Stimulated activated CD8-positive, alpha-beta memory T cell treated with anti-CD3 and anti-CD28 coated beads, Interleukin-4, amount 100 ng/mL, for 24 hours (primary cell): ENCODE data around the gene ZBTB26.
"Not testable (repeated sequence)": the region's sequence is repeated elsewhere in the genome, so short reads cannot be mapped to it uniquely, and the experiment has no call there.

Experiments used
- DNase-seq: peaks from one replicate; pipeline ENCODE4 v3.0.0-alpha.2; 2020; ENCODE audit warnings: low read depth

ZBTB26 gene

DNA sequence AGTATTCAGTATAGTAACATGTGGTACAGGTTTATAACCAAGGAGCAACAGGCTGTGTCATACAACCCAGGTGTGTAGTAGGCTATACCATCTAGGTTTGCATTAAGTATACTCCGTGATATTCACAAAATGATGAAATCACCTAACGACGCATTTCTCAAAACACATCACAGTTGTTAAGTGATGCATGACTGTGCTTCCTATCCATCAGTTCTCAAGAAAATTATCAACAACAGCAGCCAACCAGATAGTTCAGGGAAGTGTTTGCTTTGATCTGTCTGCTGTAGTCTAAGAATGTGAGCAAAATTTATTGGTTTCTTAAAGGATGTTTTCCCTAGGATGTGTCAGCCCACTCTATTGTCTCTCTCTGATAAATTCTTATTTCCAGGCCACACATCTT lies 7.4 kb downstream of the ZBTB26 start:
- no peak for DNase-seq

GRCh38 chr9:122922713-122923112 lies 8.6 kb downstream of the ZBTB26 start:
- no peak for DNase-seq

DNA sequence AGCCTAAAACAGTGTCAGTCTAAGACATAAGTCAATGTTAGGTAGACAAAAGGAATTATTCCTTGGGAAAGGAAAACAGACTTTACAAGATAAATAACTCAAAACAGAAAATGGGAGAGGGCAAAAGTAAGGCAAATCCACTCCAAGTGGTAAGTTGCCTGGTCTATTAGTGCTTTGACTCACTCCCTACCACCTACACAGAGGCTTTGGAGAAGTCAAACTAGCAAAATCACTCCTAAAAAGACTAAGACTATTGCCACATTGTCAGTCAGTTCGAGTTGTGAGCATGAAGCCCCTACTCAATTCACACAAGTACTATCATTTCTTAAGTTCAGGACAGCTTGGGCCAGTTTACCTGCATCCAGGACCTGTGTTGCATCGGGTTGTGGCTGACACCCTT lies 13.0 kb downstream of the ZBTB26 start:
- DNase-seq: no peak

DNA sequence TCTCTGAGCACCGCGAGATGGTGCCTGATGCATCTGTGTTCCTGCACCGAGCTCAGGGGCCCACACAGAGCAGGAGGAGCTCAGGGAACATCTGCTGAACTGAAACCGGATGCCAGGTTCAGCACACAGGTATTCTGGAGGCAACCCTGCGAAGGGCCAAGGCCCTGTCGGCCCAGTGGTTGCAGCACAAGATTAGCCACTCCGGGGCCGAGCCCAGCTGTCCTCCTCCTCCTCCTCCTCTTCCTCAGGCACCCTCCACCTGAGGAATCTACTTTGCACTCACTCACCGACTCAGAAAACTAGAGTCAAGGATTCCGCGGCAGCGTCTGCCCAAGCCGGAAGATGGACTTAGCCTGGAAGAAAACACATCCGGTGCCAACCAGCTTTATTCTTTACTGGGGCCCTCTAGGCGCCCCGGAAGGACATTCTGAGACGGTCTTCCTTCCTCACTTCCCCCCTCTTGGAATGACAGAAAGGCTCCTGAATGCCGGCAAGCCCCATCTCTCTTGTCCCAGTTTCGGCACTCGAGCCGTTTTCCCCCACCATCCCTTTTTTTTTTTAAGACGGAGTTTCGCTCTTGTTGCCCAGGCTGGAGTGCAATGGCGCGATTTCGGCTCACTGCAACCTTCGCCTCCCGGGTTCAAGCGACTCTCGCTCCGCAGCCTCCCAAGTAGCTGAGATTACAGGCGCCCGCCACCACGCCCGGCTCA lies 18.2 kb downstream of the ZBTB26 start, which contains the start of gene ZBTB6:
ZBTB6 (minus strand) TSS at position 360 of the 710 bp plus-strand sequence. CDS start 1,251 bp downstream, outside the sequence.
- DNase-seq: peak; percentile 38

DNA sequence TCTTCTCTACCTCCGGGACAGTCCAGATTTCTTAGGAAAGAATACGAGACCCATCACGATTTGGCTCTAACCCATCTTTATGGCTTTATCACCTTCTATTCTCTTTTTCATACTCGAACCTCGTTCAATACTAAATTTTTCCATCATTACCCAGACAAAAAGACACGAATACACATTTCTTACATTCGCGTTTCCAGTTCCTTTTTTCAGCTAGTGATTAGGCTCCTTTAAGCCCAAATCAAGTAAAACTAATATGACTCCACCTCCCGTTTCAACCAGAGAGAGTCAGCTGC lies 18.7 kb downstream of the ZBTB26 start:
- no peak for DNase-seq

GRCh38 chr9:122906122-122906521 lies 25.2 kb downstream of the ZBTB26 start:
- not testable (repeated sequence) for DNase-seq

DNA sequence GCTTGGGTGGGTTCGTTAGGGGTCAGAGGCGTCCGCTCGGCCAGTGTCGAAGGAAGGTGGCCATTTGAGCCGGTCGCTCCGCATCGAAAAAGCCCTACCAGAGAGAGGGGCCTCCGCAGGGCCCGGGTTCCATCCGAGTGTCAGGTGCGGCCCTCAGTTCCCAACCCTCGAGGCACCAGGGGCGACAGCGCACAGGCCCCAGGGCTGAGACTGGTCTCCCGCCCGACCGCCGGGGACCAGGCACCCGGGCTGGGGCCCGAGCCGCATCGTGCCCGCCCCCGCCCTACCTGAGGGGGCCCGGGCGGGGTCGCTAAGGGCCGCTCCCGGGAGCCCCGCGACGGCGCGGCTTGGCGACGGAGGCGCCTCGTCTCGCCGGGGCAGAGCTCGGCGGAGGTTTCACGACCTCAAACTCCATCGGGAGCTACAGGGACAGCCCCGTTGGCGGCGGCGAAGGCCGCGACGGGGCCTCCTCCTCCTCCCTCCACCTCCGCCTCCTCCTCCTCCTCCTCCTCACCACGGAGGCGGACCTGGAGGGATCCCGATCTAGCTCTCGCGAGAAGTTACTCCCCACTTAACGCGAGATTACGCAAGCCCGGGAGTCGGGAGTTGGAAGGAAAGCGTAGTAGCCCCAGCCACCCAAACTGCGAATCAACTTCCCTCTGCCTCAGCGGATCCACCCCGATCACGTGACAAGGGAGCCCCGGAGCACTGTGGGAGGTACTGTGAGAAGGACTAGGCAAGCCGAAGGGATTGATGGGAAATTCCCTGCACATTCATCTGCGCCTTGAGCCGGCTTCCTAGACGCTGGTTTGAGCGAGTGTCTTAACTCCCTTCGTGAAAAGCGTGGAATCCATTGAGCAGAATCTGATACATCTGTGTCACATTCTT lies 26.2 kb downstream of the ZBTB26 start, which contains the start of gene RC3H2:
RC3H2 (minus strand) TSS at position 537 of the 888 bp plus-strand sequence. CDS start 7,850 bp downstream, outside the sequence.
- peak; percentile 93 for DNase-seq

GRCh38 chr9:122904466-122904822 lies 26.9 kb downstream of the ZBTB26 start:
- no peak for DNase-seq

DNA sequence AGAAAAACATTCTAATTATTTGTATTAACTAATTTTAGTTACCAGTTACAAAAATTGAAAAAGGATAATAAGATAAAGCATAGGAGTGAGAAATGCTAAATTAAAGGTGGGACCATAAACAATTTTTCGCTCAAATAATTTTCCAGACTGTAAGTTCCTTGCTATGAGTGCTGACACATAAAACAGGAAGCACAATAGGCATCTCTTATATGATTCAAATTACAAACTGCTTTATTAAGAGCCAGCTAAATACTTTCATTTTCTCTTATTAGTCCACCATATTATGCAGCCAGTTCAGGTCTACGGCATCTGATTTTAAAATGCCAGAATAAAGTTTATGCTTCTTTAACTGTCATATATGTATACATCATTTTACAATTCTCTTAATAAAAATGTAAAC lies 30.5 kb downstream of the ZBTB26 start:
- DNase-seq: no peak

GRCh38 chr9:122897969-122898368 lies 33.3 kb downstream of the ZBTB26 start:
- DNase-seq: no peak

DNA sequence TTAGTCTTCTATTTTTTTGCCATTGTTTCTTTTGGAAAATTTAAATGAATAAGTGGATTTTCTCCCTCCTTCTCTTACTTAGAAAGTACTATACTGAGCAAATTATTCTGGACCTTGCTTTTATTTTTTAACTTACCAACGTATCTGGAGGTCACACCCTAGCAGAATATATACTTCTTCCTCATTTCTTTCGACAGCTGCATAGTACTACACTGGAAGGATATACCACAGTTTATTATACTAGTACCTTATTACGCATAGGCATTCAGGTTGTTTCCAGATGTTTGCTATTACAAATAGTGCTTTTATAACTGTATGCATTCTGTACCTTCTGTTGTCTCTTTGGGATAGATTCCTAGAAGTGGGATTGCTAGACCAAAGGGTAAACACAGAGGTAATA lies 42.8 kb downstream of the ZBTB26 start:
- no peak for DNase-seq

- DNase-seq: no peak
These were observed 48.2 kb downstream of the ZBTB26 start for GRCh38 chr9:122883125-122883524.

DNA sequence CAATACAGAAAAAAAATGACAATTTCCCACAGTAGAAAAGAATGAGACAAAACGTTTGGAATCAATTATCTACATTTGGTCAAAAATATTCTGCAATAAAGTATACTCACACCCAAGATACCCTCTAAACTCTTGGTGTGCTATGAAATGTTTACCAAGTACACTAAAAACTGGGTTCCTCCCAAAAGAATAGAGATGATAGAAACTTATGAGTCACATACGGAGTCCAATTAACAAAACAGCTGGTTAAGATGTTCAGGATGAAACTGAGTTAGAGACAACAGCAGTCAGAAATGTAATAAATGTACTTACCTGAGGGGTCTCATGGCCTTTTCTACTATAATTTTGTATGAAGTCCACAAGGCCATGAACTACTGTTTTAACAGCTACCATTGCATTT lies 51.9 kb downstream of the ZBTB26 start:
- DNase-seq: no peak

DNA sequence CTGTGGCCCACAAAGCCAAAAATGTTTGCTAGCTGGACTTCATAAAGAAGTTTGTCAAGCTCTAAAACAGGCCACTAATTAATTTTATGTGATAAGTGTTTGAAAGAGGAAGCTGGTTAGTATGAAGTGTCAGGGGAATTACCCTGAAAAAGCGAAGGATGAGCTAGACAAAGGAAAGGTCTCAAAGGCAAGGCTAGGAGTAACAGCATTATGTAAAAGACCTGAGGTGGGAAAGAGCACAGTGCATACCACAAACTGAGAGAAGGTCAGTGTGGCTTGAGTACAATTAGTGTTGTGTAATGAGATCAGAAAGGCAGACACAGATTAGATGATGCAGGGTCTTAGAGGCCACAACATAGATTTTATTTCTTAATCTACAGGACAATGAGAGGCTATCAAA lies 55.8 kb downstream of the ZBTB26 start:
- DNase-seq: no peak

DNA sequence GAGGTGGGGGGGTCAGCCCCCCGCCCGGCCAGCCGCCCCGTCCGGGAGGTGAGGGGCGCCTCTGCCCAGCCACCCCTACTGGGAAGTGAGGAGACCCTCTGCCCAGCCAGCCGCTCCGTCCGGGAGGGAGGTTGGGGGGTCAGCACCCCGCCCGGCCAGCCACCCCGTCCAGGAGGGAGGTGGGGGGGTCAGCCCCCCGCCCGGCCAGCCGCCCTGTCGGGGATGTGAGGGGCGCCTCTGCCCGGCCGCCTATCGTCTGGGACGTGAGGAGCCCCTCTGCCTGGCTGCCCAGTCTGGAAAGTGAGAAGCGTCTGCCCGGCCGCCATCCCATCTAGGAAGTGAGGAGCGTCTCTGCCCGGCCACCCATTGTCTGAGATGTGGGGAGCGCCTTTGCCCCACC lies 64.0 kb downstream of the ZBTB26 start:
- DNase-seq: not testable (repeated sequence)

DNA sequence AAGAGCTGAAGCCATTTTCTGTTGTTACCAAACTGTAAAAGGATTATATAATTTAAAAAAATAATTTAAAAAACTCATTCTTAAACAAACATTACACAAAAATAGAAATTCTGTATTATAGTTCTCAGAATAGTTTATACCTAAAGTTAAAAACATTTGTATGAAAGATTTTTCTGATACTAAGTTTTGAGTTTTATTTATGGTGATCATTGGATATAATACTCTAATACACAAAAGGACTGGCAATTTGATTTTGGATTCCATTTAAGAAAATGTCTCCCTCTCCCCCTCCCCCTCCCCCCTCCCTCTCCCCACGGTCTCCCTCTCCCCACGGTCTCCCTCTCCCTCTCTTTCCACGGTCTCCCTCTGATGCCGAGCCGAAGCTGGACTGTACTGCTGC lies 65.2 kb downstream of the ZBTB26 start:
- no peak for DNase-seq
